Amniotic stem cell (primary cell): ENCODE data around the gene TRMT11.
"Not testable (repeated sequence)": the region's sequence is repeated elsewhere in the genome, so short reads cannot be mapped to it uniquely, and the experiment has no call there.

ENCODE experiments used
- DNase-seq: peaks from one replicate; lab custom pipeline; 2025; lab: John Stamatoyannopoulos, UW

The TRMT11 gene

GRCh38 chr6:125994670-125995488, 8.5 kb downstream of the TRMT11 start:
- DNase-seq = no peak

- peak; percentile 10 for DNase-seq
Observed at GRCh38 chr6:125995972-125996580, 9.7 kb downstream of the TRMT11 start.

DNA sequence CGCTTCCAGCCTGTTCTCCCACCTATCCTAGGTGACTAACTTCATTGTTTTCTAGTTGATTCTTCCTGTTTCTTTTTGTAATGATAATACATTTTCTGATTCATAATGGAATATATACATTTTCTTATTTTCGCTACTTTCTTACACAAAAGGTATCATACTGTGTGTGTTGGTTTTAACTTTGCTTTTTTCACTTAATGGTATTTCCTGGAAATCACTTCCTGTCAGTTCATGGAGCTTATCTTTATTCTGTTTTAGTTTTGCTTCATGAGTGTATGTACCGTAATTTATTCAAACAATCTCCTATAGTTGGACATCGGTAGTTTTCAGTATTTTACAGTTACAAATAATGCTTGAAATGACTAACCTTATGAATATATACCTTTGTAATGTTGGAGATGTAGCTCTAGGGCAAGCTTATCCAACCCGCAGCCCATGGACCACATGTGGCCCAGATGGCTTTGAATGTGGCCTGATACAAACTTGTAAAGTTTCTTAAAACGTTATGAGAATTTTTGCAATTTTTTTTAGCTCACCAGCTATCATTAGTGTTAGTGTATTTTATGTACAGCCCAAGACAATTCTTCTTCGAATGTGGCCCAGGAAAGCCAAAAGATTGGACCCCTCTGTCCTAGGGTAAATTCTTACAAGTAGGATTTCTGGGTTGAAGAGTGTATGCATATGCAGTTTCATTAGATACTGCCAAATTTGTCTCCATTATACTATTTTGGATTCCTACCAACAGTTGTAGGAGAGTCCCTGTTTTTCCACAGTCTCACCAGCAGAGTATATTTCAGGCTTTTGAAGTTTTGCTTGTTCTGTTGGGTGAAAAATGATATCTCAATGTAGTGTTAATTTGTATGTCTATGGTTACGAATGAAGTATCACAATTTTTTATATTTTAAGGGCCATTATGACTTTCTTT, 16.7 kb downstream of the TRMT11 start:
- DNase-seq = no peak

DNA sequence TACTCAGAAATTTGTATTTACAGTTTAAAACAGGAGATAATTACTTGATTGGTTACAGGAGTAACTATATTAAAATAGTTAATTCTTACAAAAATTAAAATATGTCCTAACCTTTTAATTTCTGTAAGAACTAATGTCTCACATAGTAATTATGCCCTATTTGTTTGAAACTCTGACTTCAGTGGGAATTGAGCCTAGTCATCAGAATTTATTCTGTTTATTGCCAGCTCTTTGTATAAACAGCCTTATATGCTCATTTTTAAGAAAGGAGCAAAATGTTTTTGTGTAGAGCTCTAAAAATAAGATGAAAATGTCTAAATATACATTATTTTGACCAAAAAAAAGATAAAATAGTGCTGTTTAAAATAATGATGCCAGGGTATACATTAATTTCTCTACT, 21.5 kb downstream of the TRMT11 start:
- DNase-seq = no peak

DNA sequence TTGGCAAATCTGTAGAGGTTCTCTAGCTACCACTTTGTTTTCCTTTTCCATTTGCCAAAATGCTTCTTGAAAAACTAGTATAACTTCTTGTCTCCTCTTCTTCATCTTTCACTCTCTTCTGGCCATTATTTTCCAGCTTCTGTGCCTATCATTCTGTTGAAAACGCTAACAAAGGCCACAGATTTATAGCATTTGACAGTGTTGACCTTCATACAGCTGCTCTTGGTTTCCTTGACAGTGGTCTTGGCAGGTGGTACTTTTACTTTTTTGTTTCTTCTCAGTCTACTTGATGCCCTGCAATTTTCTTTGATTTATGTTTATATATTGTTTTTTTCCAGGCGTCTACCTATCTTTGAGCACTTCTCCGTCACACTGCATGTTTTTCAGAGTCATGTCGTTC, 23.7 kb downstream of the TRMT11 start:
- DNase-seq = no peak

- no peak for DNase-seq
Observed at GRCh38 chr6:126015863-126016262, 29.5 kb downstream of the TRMT11 start.

- DNase-seq = no peak
Observed at GRCh38 chr6:126016591-126016990, 30.3 kb downstream of the TRMT11 start.

- no peak for DNase-seq
Observed at GRCh38 chr6:126017668-126018067, 31.3 kb downstream of the TRMT11 start.

- DNase-seq = no peak
Observed at GRCh38 chr6:126020305-126021050, 34.1 kb downstream of the TRMT11 start.

DNA sequence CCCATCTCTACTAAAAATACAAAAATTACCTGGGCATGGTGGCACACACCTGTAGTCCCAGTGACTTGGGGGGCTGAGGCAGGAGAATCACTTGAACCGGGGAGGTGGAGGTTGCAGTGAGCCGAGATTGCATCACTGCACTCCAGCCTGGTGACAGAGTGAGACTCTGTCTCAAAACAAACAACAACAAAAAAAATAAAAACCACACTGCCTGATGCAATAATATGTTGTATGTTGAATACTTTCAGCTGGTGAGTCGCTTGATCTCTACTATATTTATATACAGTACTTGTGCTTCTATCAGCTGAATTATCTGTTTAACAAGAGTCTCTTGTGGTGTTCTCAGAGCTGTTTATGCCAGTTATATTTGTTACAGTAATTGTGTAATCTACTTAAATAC, 37.1 kb downstream of the TRMT11 start:
- DNase-seq = not testable (repeated sequence)

- no peak for DNase-seq
Observed at GRCh38 chr6:126026001-126026400, 39.7 kb downstream of the TRMT11 start.

GRCh38 chr6:126027601-126028000, 41.3 kb downstream of the TRMT11 start:
- DNase-seq = no peak

- DNase-seq = no peak
Observed at GRCh38 chr6:126030045-126030444, 43.7 kb downstream of the TRMT11 start.

- peak; percentile 85 for DNase-seq
Observed at GRCh38 chr6:126033696-126034095, 47.4 kb downstream of the TRMT11 start.

- DNase-seq = no peak
Observed at GRCh38 chr6:126034656-126035055, 48.3 kb downstream of the TRMT11 start.

DNA sequence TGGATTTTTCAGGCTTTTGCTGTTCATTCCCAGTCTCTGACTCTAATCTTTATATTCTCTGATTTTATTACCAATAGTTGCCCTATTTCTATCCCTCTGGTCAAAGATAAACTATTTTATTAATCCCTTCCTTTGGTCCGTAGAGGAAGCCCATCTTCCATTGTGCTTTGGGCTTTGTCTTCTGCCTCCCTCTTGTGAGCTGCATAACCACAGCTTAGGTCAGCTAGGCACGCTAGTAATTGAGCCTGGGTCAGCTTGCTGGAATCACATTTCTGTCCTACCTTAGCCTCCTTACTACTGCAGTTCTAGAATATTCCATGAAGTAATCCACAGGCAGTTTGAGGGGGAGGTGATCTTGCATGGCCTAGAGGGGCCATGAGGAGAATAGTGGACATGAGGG, 49.4 kb downstream of the TRMT11 start:
- DNase-seq = no peak

DNA sequence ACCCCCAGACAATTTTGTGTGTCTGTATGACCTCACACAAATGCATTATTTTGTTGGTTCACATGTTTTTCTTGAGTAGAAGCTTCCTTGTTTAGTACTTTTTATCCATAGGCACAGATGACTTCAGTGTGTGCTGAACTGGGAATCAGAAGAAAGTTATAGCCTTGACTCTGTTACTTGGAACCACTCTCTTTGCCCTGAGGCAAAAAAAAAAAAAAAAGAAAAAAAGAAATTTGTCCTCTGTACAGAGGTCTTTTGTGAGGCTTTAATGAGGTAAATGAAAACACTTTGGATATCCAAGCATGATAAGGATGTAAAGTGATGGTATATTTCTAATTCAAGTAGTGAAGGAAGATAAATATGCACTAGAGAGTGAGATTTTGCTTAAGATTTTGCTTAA, 51.9 kb downstream of the TRMT11 start:
- no peak for DNase-seq

DNA sequence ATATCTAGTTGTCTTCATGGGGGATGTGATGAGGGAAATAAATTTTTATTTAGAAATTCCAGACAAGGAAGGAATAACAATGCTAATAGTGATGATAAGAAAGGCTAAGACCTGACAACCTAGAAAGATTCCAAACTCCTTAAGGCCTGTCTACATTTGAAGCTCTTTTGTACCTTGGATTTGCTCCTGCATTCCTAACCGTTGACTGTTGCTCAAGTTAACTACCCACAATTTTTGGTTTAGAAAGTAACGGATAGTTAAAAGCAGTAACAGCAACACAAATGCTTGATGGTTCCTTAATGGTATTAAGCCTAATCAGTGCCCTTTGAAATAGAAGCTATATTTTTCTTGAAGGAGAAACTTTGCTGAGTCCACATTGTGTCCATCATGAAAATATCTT, 52.9 kb downstream of the TRMT11 start:
- no peak for DNase-seq

- no peak for DNase-seq
Observed at GRCh38 chr6:126040394-126040793, 54.1 kb downstream of the TRMT11 start.

DNA sequence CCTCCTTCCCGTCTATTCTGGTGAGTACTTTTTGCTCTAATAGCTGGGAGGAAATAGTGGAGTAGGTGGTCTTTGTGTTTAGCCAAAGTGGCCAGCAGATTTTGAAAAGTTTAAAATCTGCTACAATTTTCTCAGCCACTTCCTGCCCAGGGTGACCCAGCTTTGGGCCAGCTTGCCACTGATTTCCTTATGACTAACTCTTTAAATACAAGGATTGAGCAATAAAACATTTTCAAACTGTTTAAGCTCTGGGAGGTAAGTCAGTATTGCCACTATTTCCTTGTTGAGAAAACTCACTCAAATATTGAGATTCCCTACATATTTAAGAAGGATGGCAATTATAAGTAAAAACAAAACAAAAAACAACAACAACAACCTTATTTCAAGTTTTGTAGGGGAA, 54.5 kb downstream of the TRMT11 start:
- peak; percentile 30 for DNase-seq

GRCh38 chr6:126041516-126041915, 55.2 kb downstream of the TRMT11 start:
- no peak for DNase-seq

- no peak for DNase-seq
Observed at GRCh38 chr6:126042001-126042419, 55.7 kb downstream of the TRMT11 start.
